SK-N-SH (cell line): ENCODE results near the gene DLG2. TPM values are rescaled to one million over a fixed set of nuclear protein-coding genes. Genes with fewer than 3 reads are reported as not detected.

ENCODE experiments used
- CTCF ChIA-PET: fragments of 300-600, 350-600 bp; formaldehyde crosslinking; extraction: SDS; loops from one replicate; lab custom pipeline; 2021; lab: Yijun Ruan, JAX
- POLR2A ChIA-PET: fragments of 350-600 bp; sonication (Branson Sonifier 250); formaldehyde crosslinking; extraction: SDS; loops from one replicate; lab custom pipeline; 2020; ENCODE audit warnings: antibody characterized with exemption, inconsistent platforms; lab: Yijun Ruan, JAX
- DNase-seq: peaks from one replicate; pipeline ENCODE4 v3.0.0; 2012
- H2AFZ ChIP-seq: fragments of 200-600 bp; sonication (generic); 2 replicates; pipeline ENCODE4 v1.8.1; 2016; ENCODE audit warnings: antibody characterized with exemption, mild to moderate bottlenecking, low read depth
- H3F3A ChIP-seq: fragments of 200-600 bp; sonication (generic); replicated peaks from 2 replicates; pipeline ENCODE3; 2016; ENCODE audit warnings: antibody characterized with exemption, mild to moderate bottlenecking; ENCODE audit not compliant: insufficient read depth
- H3K27ac ChIP-seq, 2 experiments: fragments of 200-500 bp in 1 of 2; fragments of 200-600 bp in 1 of 2; sonication (Bioruptor generic) in 1 of 2; sonication (generic), shearing (Covaris generic) in 1 of 2; 2 replicates each; pipeline versions ENCODE4 v1.5.1 to v1.6.1; 2014 to 2016; ENCODE audit warnings: low read depth in 2 of 2, inconsistent platforms in 1 of 2, low read length in 1 of 2, mild to moderate bottlenecking in 1 of 2, mixed read lengths in 1 of 2
- H3K27me3 ChIP-seq: fragments of 200-600 bp; sonication (generic), shearing (Covaris generic); 2 replicates; pipeline ENCODE4 v1.6.1; 2016; ENCODE audit warnings: mixed run types; ENCODE audit not compliant: insufficient read depth
- H3K36me3 ChIP-seq, 2 experiments: fragments of 200-500 bp in 1 of 2; fragments of 200-600 bp in 1 of 2; sonication (Bioruptor generic) in 1 of 2; sonication (generic) in 1 of 2; replicated peaks in 1 of 2; 2 replicates each; pipeline versions ENCODE3 to v1.5.1; 2014 to 2016; ENCODE audit warnings: low read length in 1 of 2, mild to moderate bottlenecking in 1 of 2; ENCODE audit not compliant: insufficient read depth in 2 of 2, control insufficient read depth in 1 of 2
- H3K4me1 ChIP-seq, 2 experiments: fragments of 200-500 bp in 1 of 2; fragments of 200-600 bp in 1 of 2; sonication (Bioruptor generic) in 1 of 2; sonication (generic), shearing (Covaris generic) in 1 of 2; 2 replicates each; pipeline versions ENCODE4 v1.5.1 to v1.6.1; 2014 to 2016; ENCODE audit warnings: low read depth in 1 of 2, low read length in 1 of 2, mixed run types in 1 of 2; ENCODE audit not compliant: insufficient read depth in 2 of 2, control insufficient read depth in 1 of 2
- H3K4me2 ChIP-seq: fragments of 200-600 bp; sonication (generic), shearing (Covaris generic); 2 replicates; pipeline ENCODE4 v1.6.1; 2017; ENCODE audit warnings: mixed run types
- H3K4me3 ChIP-seq, 2 experiments: fragments of 200-500 bp in 1 of 2; fragments of 200-600 bp in 1 of 2; sonication (Bioruptor generic) in 1 of 2; sonication (generic), shearing (Covaris generic) in 1 of 2; 2 replicates each; pipeline versions ENCODE4 v1.5.1 to v1.8.1; 2014 to 2016; ENCODE audit warnings: low read depth in 2 of 2, inconsistent platforms in 1 of 2, low read length in 1 of 2, mild to moderate bottlenecking in 1 of 2, mixed read lengths in 1 of 2, moderate library complexity in 1 of 2
- H3K79me2 ChIP-seq: fragments of 200-600 bp; sonication (generic); 2 replicates; pipeline ENCODE4 v1.8.1; 2017; ENCODE audit warnings: mild to moderate bottlenecking; ENCODE audit not compliant: insufficient read depth
- H3K9ac ChIP-seq: fragments of 200-600 bp; sonication (generic); 2 replicates; pipeline ENCODE4 v1.6.1; 2017; ENCODE audit warnings: mixed run types
- H3K9me2 ChIP-seq: fragments of 200-600 bp; sonication (generic); 2 replicates; pipeline ENCODE4 v1.6.1; 2017; ENCODE audit warnings: mixed run types
- H3K9me3 ChIP-seq: fragments of 200-600 bp; sonication (generic); 2 replicates; pipeline ENCODE4 v1.6.1; 2017; ENCODE audit warnings: mixed run types, mild to moderate bottlenecking, moderate library complexity
- H4K20me1 ChIP-seq: fragments of 200-600 bp; sonication (generic); 2 replicates; pipeline ENCODE4 v1.6.1; 2017; ENCODE audit warnings: mild to moderate bottlenecking, mixed run types; ENCODE audit not compliant: insufficient read depth
- CHD2 ChIP-seq: fragments of 150-350 bp; IDR thresholded peaks from 2 replicates; pipeline ENCODE4 v1.6.1; 2018; ENCODE audit warnings: low read length; ENCODE audit not compliant: partially characterized antibody
- ELF1 ChIP-seq: IDR thresholded peaks from 2 replicates; pipeline ENCODE4 v1.4.0; 2012
- EZH2phosphoT487 ChIP-seq: fragments of 200-600 bp; sonication (generic); IDR thresholded peaks from 2 replicates; pipeline ENCODE4 v1.6.1; 2017; ENCODE audit warnings: low read depth, mixed run types, mild to moderate bottlenecking, antibody characterized with exemption, moderate library complexity, borderline replicate concordance
- FOXJ3 ChIP-seq: sonication (generic); formaldehyde crosslinking; IDR thresholded peaks from 2 replicates; pipeline ENCODE4 v1.5.1; 2020; ENCODE audit warnings: mild to moderate bottlenecking, missing genetic modification reagents
- FOXM1 ChIP-seq: IDR thresholded peaks from 2 replicates; pipeline ENCODE4 v1.4.0; 2012; ENCODE audit warnings: low read depth, mild to moderate bottlenecking
- GABPA ChIP-seq: IDR thresholded peaks from 2 replicates; pipeline ENCODE4 v1.4.0; 2012; ENCODE audit warnings: low read depth, mild to moderate bottlenecking
- MEF2A ChIP-seq: IDR thresholded peaks from 2 replicates; pipeline ENCODE4 v1.4.0; 2012; ENCODE audit warnings: low read depth, borderline replicate concordance
- NFIC ChIP-seq: IDR thresholded peaks from 2 replicates; pipeline ENCODE4 v1.4.0; 2012; ENCODE audit warnings: borderline replicate concordance
- NRF1 ChIP-seq: IDR thresholded peaks from 2 replicates; pipeline ENCODE4 v1.6.1; 2012; ENCODE audit warnings: low read depth, mild to moderate bottlenecking, low read length
- RAD21 ChIP-seq: IDR thresholded peaks from 2 replicates; pipeline ENCODE4 v1.6.1; 2012; ENCODE audit warnings: mild to moderate bottlenecking, low read length
- RFX5 ChIP-seq: IDR thresholded peaks from 2 replicates; pipeline ENCODE4 v1.6.1; 2012; ENCODE audit warnings: mild to moderate bottlenecking, improper control_type of control experiment, low read length
- TAF1 ChIP-seq: IDR thresholded peaks from 2 replicates; pipeline ENCODE4 v1.6.1; 2012; ENCODE audit warnings: low read depth, mild to moderate bottlenecking, low read length, moderate library complexity, borderline replicate concordance
- TEAD4 ChIP-seq: IDR thresholded peaks from 2 replicates; pipeline ENCODE4 v1.4.0; 2012; ENCODE audit warnings: mild to moderate bottlenecking, borderline replicate concordance; ENCODE audit not compliant: insufficient read depth
- YY1 ChIP-seq: IDR thresholded peaks from 2 replicates; pipeline ENCODE4 v1.4.0; 2012; ENCODE audit warnings: low read depth, mild to moderate bottlenecking
- WGBS: methylation state at CpG from one replicate; pipeline ENCODE4 v1.1.6; 2017; ENCODE audit warnings: low lambda C conversion rate; 5-methylcytosine and 5-hydroxymethylcytosine counted together
- polyA plus RNA-seq, 3 experiments: library from polyadenylated mRNA; depleted of rRNA; stranded (reverse); fragments of >200 nt; gene quantifications; 2 replicates each; pipeline ENCODE4 v1.2.3, GENCODE V29; 2012
- TF ChIP-seq, protein P1 (sequence below): IDR thresholded peaks from 2 replicates; pipeline ENCODE4 v1.4.0; 2012; ENCODE audit warnings: low read depth, borderline replicate concordance
- TF ChIP-seq, protein P2 (sequence below): fragments of 200-600 bp; sonication (generic); IDR thresholded peaks from 2 replicates; pipeline ENCODE4 v1.6.1; 2017; ENCODE audit warnings: antibody characterized with exemption, mild to moderate bottlenecking, moderate library complexity
- TF ChIP-seq, protein P3 (sequence below): IDR thresholded peaks from 2 replicates; pipeline ENCODE4; 2012
- TF ChIP-seq, protein P4 (sequence below): IDR thresholded peaks from 2 replicates; pipeline ENCODE4 v1.4.0; 2012; ENCODE audit warnings: low read depth, borderline replicate concordance
- TF ChIP-seq, protein P5 (sequence below): IDR thresholded peaks from 2 replicates; pipeline ENCODE4 v1.4.0; 2012; ENCODE audit warnings: low read depth

DLG2 gene
- polyA plus RNA-seq, 1 of the 3 experiments (the other 2 are of a cell fraction): 0.21 TPM

DNA sequence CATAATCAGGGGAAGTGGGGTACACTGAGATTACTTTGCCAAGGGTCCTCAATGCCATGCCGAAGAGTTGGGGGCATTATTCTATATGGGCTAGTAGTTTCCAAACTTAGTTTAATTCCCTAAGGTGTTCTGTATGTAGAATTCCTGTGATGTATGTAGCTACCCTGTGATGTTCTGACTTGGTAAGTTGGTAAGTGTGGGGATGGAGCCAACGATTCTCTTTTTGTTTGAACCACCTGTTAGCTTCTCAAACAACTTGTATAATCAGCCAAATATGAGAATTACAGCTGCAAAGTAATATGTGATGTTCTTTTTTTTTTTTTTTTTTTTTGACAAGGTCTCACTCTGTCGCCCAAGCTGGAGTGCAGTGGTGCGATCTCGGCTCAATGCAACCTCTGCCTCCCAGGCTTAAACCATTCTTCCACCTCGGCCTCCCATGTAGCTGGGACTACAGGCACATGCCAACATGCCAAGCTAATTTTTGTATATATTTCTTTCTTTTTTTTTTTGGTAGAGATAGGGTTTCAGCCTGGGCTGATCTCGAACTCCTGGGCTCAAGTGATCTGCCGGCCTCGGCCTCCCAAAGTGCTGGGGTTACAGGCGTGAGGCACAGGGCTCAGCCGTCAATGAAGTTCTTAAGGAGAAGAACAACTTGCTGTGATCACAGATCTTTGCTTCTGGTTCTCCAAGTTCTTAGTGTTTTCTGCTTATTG, 2025.8 kb downstream of the DLG2 start (continued):
- TF ChIP-seq TEAD4: no peak
- no peak for TF ChIP-seq FOXJ3 (CRISPR knock-in tag)
- no peak for TF ChIP-seq NRF1
- TF ChIP-seq, protein P1, sequence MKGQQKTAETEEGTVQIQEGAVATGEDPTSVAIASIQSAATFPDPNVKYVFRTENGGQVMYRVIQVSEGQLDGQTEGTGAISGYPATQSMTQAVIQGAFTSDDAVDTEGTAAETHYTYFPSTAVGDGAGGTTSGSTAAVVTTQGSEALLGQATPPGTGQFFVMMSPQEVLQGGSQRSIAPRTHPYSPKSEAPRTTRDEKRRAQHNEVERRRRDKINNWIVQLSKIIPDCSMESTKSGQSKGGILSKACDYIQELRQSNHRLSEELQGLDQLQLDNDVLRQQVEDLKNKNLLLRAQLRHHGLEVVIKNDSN: no peak
- TF ChIP-seq, all 33 proteins: peak for 0

DNA sequence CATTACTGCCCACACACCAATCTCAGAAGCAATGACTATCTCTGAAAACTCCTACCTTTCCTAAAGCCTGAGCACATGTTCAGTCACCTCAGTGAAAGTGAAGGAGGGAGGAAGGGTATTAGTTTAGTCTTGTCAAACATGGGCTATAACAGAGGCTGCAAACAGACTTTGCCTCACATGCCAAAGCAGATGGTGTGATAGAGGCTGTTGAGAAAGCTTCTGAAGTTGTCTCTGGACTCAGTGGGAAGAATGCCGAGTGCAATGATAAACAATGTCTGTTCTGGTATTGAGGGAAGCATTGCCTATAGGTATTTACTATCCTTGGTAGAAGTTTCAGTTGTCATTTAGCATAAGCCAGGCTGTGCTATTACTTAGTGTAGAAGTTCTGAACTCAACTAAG, 2026.5 kb downstream of the DLG2 start:
- Histone ChIP-seq H3K4me1 (peaks cover 0 to 3% of the 10 kb centered on the region in 2 experiments; a peak in 1 of 4 replicates), H3F3A (no peaks in the 10 kb centered on the region), H3K4me3 (no peak overlapping the region), H4K20me1 (no peaks in the 10 kb centered on the region), H3K9me2 (no peaks in the 10 kb centered on the region), H3K79me2 (no peaks in the 10 kb centered on the region), H3K9ac (no peak overlapping the region), H3K9me3 (no peaks in the 10 kb centered on the region), H2AFZ (no peak overlapping the region), H3K27ac (no peak overlapping the region), H3K36me3 (no peaks in the 10 kb centered on the region), H3K4me2 (no peak overlapping the region), H3K27me3 (no peaks in the 10 kb centered on the region)
- POLR2A ChIA-PET: no interaction called here
- CTCF ChIA-PET: no interaction called here
- DNase-seq: no peak
- TF ChIP-seq, protein P1: no peak
- TF ChIP-seq FOXJ3 (CRISPR knock-in tag) (no peak), EZH2phosphoT487 (no peak), GABPA (no peak), CHD2 (no peak), TAF1 (no peak), ELF1 (no peak), YY1 (no peak), FOXM1 (no peak), NFIC (no peak), TEAD4 (no peak), MEF2A (no peak), RAD21 (no peak), NRF1 (no peak), RFX5 (no peak)
- TF ChIP-seq, protein P2, sequence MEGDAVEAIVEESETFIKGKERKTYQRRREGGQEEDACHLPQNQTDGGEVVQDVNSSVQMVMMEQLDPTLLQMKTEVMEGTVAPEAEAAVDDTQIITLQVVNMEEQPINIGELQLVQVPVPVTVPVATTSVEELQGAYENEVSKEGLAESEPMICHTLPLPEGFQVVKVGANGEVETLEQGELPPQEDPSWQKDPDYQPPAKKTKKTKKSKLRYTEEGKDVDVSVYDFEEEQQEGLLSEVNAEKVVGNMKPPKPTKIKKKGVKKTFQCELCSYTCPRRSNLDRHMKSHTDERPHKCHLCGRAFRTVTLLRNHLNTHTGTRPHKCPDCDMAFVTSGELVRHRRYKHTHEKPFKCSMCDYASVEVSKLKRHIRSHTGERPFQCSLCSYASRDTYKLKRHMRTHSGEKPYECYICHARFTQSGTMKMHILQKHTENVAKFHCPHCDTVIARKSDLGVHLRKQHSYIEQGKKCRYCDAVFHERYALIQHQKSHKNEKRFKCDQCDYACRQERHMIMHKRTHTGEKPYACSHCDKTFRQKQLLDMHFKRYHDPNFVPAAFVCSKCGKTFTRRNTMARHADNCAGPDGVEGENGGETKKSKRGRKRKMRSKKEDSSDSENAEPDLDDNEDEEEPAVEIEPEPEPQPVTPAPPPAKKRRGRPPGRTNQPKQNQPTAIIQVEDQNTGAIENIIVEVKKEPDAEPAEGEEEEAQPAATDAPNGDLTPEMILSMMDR: no peak
- TF ChIP-seq, protein P3, sequence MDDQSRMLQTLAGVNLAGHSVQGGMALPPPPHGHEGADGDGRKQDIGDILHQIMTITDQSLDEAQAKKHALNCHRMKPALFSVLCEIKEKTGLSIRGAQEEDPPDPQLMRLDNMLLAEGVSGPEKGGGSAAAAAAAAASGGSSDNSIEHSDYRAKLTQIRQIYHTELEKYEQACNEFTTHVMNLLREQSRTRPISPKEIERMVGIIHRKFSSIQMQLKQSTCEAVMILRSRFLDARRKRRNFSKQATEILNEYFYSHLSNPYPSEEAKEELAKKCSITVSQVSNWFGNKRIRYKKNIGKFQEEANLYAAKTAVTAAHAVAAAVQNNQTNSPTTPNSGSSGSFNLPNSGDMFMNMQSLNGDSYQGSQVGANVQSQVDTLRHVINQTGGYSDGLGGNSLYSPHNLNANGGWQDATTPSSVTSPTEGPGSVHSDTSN: no peak
- TF ChIP-seq, protein P4, sequence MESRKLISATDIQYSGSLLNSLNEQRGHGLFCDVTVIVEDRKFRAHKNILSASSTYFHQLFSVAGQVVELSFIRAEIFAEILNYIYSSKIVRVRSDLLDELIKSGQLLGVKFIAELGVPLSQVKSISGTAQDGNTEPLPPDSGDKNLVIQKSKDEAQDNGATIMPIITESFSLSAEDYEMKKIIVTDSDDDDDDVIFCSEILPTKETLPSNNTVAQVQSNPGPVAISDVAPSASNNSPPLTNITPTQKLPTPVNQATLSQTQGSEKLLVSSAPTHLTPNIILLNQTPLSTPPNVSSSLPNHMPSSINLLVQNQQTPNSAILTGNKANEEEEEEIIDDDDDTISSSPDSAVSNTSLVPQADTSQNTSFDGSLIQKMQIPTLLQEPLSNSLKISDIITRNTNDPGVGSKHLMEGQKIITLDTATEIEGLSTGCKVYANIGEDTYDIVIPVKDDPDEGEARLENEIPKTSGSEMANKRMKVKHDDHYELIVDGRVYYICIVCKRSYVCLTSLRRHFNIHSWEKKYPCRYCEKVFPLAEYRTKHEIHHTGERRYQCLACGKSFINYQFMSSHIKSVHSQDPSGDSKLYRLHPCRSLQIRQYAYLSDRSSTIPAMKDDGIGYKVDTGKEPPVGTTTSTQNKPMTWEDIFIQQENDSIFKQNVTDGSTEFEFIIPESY: no peak
- TF ChIP-seq, protein P5, sequence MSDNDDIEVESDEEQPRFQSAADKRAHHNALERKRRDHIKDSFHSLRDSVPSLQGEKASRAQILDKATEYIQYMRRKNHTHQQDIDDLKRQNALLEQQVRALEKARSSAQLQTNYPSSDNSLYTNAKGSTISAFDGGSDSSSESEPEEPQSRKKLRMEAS: no peak
- 69% methylated on average over 1 of the region's 1 CpG for WGBS
